NB4 (cell line): ENCODE results near the gene HOXC10.

Source experiments
- POLR2A ChIP-seq: IDR thresholded peaks from 2 replicates; pipeline ENCODE4 v1.6.1; 2011; ENCODE audit warnings: mild to moderate bottlenecking; ENCODE audit not compliant: insufficient read length; ENCODE audit errors: extremely low read depth
- TF ChIP-seq, protein P1 (sequence below): IDR thresholded peaks from one replicate; pipeline ENCODE4 v1.5.1; 2012; ENCODE audit warnings: low read depth, low read length

- TF ChIP-seq, protein P1, sequence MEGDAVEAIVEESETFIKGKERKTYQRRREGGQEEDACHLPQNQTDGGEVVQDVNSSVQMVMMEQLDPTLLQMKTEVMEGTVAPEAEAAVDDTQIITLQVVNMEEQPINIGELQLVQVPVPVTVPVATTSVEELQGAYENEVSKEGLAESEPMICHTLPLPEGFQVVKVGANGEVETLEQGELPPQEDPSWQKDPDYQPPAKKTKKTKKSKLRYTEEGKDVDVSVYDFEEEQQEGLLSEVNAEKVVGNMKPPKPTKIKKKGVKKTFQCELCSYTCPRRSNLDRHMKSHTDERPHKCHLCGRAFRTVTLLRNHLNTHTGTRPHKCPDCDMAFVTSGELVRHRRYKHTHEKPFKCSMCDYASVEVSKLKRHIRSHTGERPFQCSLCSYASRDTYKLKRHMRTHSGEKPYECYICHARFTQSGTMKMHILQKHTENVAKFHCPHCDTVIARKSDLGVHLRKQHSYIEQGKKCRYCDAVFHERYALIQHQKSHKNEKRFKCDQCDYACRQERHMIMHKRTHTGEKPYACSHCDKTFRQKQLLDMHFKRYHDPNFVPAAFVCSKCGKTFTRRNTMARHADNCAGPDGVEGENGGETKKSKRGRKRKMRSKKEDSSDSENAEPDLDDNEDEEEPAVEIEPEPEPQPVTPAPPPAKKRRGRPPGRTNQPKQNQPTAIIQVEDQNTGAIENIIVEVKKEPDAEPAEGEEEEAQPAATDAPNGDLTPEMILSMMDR: no peak
- no peak for TF ChIP-seq POLR2A
Measured at GRCh38 chr12:54004841-54005530, 20.0 kb downstream of the HOXC10 start.
